HepG2 (cell line): ENCODE results near the gene DDX24. TPM values are rescaled to one million over a fixed set of nuclear protein-coding genes. Genes with fewer than 3 reads are reported as not detected.
A peak's percentile ranks its signal among the peaks of the same experiment; 100 is the strongest.

Experiments used
- ADNP ChIP-seq: sonication (generic); formaldehyde crosslinking; IDR thresholded peaks from 2 replicates; pipeline ENCODE4 v1.4.0; 2020; ENCODE audit warnings: missing genetic modification reagents
- CREB3 ChIP-seq: sonication (generic); formaldehyde crosslinking; IDR thresholded peaks from 2 replicates; pipeline ENCODE4 v1.5.0; 2020; ENCODE audit warnings: missing genetic modification reagents
- ERF ChIP-seq: IDR thresholded peaks from 2 replicates; pipeline ENCODE4 v1.6.1; 2018; ENCODE audit warnings: missing biosample characterization, missing genetic modification reagents
- FOXA1 ChIP-seq, 2 experiments: fragments of 450-650 bp in 1 of 2; sonication (generic) in 1 of 2; formaldehyde crosslinking in 1 of 2; IDR thresholded peaks; 2 replicates each; pipeline versions ENCODE4 v1.4.0 to v1.6.1; 2016 to 2020; ENCODE audit warnings: missing genetic modification reagents in 1 of 2
- HBP1 ChIP-seq: IDR thresholded peaks from 2 replicates; pipeline ENCODE4 v1.6.1; 2016; ENCODE audit warnings: low read depth, control low read depth
- HIVEP1 ChIP-seq: sonication (generic); formaldehyde crosslinking; IDR thresholded peaks from 2 replicates; pipeline ENCODE4 v1.4.0; 2020; ENCODE audit warnings: mild to moderate bottlenecking, missing genetic modification reagents
- HNRNPK ChIP-seq: fragments of 200-400 bp; formaldehyde crosslinking; IDR thresholded peaks from 2 replicates; pipeline ENCODE4 v1.6.1; 2018; ENCODE audit warnings: low read length, low read depth, moderate library complexity, mild to moderate bottlenecking; ENCODE audit not compliant: poor library complexity, severe bottlenecking
- JUN ChIP-seq: sonication (generic); formaldehyde crosslinking; IDR thresholded peaks from 2 replicates; pipeline ENCODE4 v1.4.0; 2020; ENCODE audit warnings: mild to moderate bottlenecking, missing genetic modification reagents
- MAFF ChIP-seq: IDR thresholded peaks from 2 replicates; pipeline ENCODE4 v1.6.1; 2011; ENCODE audit warnings: low read depth, low read length, improper control_type of control experiment
- PTBP1 ChIP-seq: fragments of 200-400 bp; formaldehyde crosslinking; IDR thresholded peaks from 2 replicates; pipeline ENCODE4 v1.6.1; 2018; ENCODE audit warnings: low read length, low read depth; ENCODE audit not compliant: poor library complexity, severe bottlenecking
- REL ChIP-seq: sonication (generic); formaldehyde crosslinking; conservative IDR thresholded peaks from 2 replicates; pipeline ENCODE4 v1.8.0; 2022; ENCODE audit warnings: mild to moderate bottlenecking, missing genetic modification reagents, moderate library complexity
- SMAD3 ChIP-seq: sonication (generic); formaldehyde crosslinking; IDR thresholded peaks from 2 replicates; pipeline ENCODE4 v1.4.0; 2020; ENCODE audit warnings: missing genetic modification reagents
- SMC3 ChIP-seq: IDR thresholded peaks from 2 replicates; pipeline ENCODE4 v1.6.1; 2011; ENCODE audit warnings: low read length, improper control_type of control experiment
- SOX6 ChIP-seq, 2 experiments: fragments of 450-650 bp in 1 of 2; sonication (generic) in 1 of 2; formaldehyde crosslinking in 1 of 2; IDR thresholded peaks; 2 replicates each; pipeline versions ENCODE4 v1.4.0 to v1.6.1; 2017 to 2020; ENCODE audit warnings: antibody characterized with exemption in 1 of 2, mild to moderate bottlenecking in 1 of 2, missing genetic modification reagents in 1 of 2
- ZNF3 ChIP-seq: IDR thresholded peaks from 2 replicates; pipeline ENCODE4 v1.7.0; 2017; ENCODE audit warnings: inconsistent platforms
- ZNF331 ChIP-seq: sonication (generic); formaldehyde crosslinking; IDR thresholded peaks from 2 replicates; pipeline ENCODE4 v1.4.0; 2020; ENCODE audit warnings: missing genetic modification reagents
- ZNF335 ChIP-seq: sonication (generic); formaldehyde crosslinking; IDR thresholded peaks from 2 replicates; pipeline ENCODE4 v1.4.0; 2020; ENCODE audit warnings: missing genetic modification reagents
- ZNF543 ChIP-seq: sonication (generic); formaldehyde crosslinking; IDR thresholded peaks from 2 replicates; pipeline ENCODE4 v1.4.0; 2020; ENCODE audit warnings: mild to moderate bottlenecking, missing genetic modification reagents
- ZNF576 ChIP-seq: sonication (generic); formaldehyde crosslinking; IDR thresholded peaks from 2 replicates; pipeline ENCODE4 v1.4.0; 2020; ENCODE audit warnings: mild to moderate bottlenecking, missing genetic modification reagents
- ZNF674 ChIP-seq: sonication (generic); formaldehyde crosslinking; IDR thresholded peaks from 2 replicates; pipeline ENCODE4 v1.5.0; 2020; ENCODE audit warnings: low read depth, mild to moderate bottlenecking, missing genetic modification reagents
- ZNF746 ChIP-seq: sonication (generic); formaldehyde crosslinking; IDR thresholded peaks from 2 replicates; pipeline ENCODE4 v1.8.0; 2022; ENCODE audit warnings: mild to moderate bottlenecking, missing genetic modification reagents
- ZNF782 ChIP-seq: sonication (generic); formaldehyde crosslinking; IDR thresholded peaks from 2 replicates; pipeline ENCODE4 v1.4.0; 2020; ENCODE audit warnings: missing genetic modification reagents, mild to moderate bottlenecking, borderline replicate concordance
- polyA plus RNA-seq, 8 experiments: library from polyadenylated mRNA; depleted of rRNA in 3 of 8; stranded (reverse) in 7 of 8; unstranded in 1 of 8; fragments of >200 nt; fragmentation: Illumina TruSeq in 4 of 8; extraction: Trizol in 4 of 8; gene quantifications; 2 replicates each; pipeline versions ENCODE4 v1.2.1 to v1.2.3, GENCODE V29; 2011 to 2016; ENCODE audit warnings: low read depth in 4 of 8, missing spikeins in 1 of 8, mixed read lengths in 1 of 8; ENCODE audit not compliant: insufficient read depth in 1 of 8
- total RNA-seq, 5 experiments: library from RNA; depleted of rRNA; stranded (reverse); fragments of >200 nt; fragmentation: Illumina TruSeq; extraction: Trizol; gene quantifications; 2 replicates each; pipeline ENCODE4 v1.2.3, GENCODE V29; 2016; ENCODE audit warnings: low read depth in 1 of 5
- TF ChIP-seq, protein P1 (sequence below): sonication (generic); formaldehyde crosslinking; IDR thresholded peaks from 2 replicates; pipeline ENCODE4 v1.5.1; 2020; ENCODE audit warnings: mild to moderate bottlenecking, missing genetic modification reagents, borderline replicate concordance

The DDX24 gene
- total and polyA plus RNA-seq, 2 of the 13 experiments (the other 11 are each of a cell fraction or from before 2014, with no cell fraction given), result 67.3 to 149 TPM

DNA sequence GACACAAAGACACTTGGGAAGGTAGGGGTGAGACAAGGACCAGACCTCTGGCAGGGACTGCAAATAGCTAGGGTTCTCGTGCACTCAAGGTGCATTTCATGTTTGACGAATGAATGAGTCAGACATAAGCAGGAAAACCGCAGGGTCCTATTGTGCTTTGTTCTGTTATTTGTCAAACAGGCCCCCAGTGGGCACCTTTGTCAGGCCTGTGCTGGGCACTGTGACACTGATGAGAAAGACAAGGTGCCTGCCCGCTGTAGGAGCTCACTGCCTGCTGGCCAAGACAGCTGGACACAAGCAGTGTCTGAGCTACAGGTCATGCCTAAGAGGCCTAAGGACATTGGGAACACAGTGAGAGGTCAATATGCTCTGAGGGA, 52.6 kb downstream of the DDX24 start (continued):
- TF ChIP-seq, protein P1, sequence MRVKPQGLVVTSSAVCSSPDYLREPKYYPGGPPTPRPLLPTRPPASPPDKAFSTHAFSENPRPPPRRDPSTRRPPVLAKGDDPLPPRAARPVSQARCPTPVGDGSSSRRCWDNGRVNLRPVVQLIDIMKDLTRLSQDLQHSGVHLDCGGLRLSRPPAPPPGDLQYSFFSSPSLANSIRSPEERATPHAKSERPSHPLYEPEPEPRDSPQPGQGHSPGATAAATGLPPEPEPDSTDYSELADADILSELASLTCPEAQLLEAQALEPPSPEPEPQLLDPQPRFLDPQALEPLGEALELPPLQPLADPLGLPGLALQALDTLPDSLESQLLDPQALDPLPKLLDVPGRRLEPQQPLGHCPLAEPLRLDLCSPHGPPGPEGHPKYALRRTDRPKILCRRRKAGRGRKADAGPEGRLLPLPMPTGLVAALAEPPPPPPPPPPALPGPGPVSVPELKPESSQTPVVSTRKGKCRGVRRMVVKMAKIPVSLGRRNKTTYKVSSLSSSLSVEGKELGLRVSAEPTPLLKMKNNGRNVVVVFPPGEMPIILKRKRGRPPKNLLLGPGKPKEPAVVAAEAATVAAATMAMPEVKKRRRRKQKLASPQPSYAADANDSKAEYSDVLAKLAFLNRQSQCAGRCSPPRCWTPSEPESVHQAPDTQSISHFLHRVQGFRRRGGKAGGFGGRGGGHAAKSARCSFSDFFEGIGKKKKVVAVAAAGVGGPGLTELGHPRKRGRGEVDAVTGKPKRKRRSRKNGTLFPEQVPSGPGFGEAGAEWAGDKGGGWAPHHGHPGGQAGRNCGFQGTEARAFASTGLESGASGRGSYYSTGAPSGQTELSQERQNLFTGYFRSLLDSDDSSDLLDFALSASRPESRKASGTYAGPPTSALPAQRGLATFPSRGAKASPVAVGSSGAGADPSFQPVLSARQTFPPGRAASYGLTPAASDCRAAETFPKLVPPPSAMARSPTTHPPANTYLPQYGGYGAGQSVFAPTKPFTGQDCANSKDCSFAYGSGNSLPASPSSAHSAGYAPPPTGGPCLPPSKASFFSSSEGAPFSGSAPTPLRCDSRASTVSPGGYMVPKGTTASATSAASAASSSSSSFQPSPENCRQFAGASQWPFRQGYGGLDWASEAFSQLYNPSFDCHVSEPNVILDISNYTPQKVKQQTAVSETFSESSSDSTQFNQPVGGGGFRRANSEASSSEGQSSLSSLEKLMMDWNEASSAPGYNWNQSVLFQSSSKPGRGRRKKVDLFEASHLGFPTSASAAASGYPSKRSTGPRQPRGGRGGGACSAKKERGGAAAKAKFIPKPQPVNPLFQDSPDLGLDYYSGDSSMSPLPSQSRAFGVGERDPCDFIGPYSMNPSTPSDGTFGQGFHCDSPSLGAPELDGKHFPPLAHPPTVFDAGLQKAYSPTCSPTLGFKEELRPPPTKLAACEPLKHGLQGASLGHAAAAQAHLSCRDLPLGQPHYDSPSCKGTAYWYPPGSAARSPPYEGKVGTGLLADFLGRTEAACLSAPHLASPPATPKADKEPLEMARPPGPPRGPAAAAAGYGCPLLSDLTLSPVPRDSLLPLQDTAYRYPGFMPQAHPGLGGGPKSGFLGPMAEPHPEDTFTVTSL (CRISPR knock-in tag), result 0 out of 2 replicates have a peak, but pooled peaks have one; percentile 21
- TF ChIP-seq ERF (CRISPR knock-in tag) (peak; percentile 71; the same call in 1 of the 2 replicates), ZNF746 (CRISPR knock-in tag) (no peak), JUN (CRISPR knock-in tag) (peak; percentile 72), SOX6 (IDR thresholded peaks at IDR 0.05) (no peak), SOX6 (CRISPR knock-in tag; IDR thresholded peaks at IDR 0.05) (peak; percentile 96), ZNF674 (no peak), CREB3 (CRISPR knock-in tag) (no peak), MAFF (0 out of 2 replicates have a peak, but pooled peaks have one; percentile 21), SMAD3 (0 out of 2 replicates have a peak, but pooled peaks have one; percentile 32), FOXA1 (IDR thresholded peaks at IDR 0.05) (no peak), FOXA1 (CRISPR knock-in tag; IDR thresholded peaks at IDR 0.05) (peak; percentile 76), ZNF543 (CRISPR knock-in tag) (no peak), REL (CRISPR knock-in tag) (no peak), ZNF335 (CRISPR knock-in tag) (peak; percentile 57; the same call in 1 of the 2 replicates), ZNF782 (CRISPR knock-in tag) (no peak), ZNF331 (CRISPR knock-in tag) (0 out of 2 replicates have a peak, but pooled peaks have one; percentile 45), HNRNPK (no peak), HIVEP1 (CRISPR knock-in tag) (0 out of 2 replicates have a peak, but pooled peaks have one; percentile 40), SMC3 (peak; percentile 33; the same call in 1 of the 2 replicates), ADNP (CRISPR knock-in tag) (no peak), HBP1 (CRISPR knock-in tag) (peak; percentile 73; the same call in 1 of the 2 replicates), PTBP1 (no peak), ZNF576 (no peak), ZNF3 (peak; percentile 90)
